GM04504 (cell line): ENCODE measurements around the gene SREBF1.

ENCODE experiments used
- DNase-seq: peaks from one replicate; pipeline ENCODE4 v3.0.0-alpha.2; 2012; ENCODE audit warnings: low read depth

Gene SREBF1

GRCh38 chr17:17794382-17794781 lies 42.4 kb downstream of the SREBF1 start:
- DNase-seq, result no peak

GRCh38 chr17:17793378-17794214 lies 43.2 kb downstream of the SREBF1 start:
- no peak for DNase-seq

DNA sequence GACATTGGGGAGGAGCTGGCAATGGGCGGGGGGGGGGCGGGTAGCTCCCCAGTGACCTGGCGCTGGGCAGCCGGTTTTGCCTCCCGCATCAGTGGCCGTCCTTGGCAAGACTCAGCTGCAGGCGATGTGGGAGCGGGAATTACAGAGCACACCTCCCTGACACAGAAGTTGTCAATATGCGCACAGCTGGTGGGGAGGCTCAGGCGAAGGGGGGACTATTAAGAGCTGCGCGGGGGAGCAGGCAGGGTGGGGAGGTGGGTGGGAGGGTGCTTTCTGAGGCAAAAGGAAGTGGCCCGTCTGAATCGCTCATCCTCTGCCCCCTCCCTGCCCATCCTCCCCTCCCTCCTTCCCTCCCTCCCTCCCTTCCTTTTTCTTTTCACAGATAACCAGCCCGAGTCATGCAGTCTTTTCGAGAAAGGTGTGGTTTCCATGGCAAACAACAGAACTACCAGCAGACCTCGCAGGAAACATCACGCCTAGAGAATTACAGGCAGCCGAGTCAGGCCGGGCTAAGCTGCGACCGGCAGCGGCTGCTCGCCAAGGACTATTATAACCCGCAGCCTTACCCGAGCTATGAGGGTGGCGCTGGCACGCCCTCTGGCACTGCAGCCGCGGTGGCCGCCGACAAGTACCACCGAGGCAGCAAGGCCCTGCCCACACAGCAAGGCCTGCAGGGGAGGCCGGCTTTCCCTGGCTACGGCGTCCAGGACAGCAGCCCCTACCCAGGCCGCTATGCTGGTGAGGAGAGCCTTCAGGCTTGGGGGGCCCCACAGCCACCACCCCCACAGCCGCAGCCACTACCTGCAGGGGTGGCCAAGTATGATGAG lies 44.0 kb downstream of the SREBF1 start:
- no peak for DNase-seq

GRCh38 chr17:17792037-17792550 lies 44.7 kb downstream of the SREBF1 start:
- no peak for DNase-seq

DNA sequence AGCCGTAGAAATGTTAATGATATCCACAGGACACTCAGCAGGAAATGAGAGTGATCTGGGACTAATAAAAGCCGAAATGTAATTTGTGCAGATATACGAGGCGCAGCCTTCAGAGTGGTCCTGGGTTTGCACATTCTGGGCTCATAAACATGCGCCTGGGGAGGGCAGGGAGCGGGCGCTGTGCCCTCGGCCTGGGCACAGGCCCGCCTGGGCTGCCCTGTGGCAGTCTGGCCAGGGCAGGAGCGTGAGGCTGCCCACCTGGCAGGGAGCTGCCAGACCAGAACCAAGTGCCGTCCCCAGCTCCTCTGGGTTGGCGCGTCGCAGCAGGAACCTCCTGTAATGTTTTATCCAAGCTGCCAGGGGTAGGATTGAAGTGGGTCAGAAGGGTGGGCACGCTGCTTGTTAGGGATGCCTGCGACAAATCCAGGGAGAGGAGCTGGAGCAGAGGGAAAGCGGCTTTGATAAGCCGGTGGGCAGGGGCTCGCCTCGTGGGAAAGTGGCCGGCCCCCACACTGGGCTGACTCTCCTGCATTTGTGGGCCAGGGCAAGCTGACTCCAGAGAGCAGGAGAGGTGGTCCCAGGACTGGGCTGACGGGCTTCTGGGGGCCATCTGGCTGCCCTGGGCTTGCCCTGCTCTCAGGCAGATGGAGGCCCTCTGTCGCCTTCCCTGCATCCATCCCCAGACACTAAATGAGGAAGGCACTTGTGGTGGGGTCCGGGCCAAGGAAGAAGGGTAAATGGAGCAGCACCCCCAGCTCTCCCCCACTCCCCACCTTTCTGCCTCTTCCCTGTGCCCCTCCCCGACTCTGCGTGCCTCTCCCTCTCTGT lies 45.9 kb downstream of the SREBF1 start:
- DNase-seq, result no peak

GRCh38 chr17:17789828-17790636 lies 46.8 kb downstream of the SREBF1 start:
- no peak for DNase-seq

DNA sequence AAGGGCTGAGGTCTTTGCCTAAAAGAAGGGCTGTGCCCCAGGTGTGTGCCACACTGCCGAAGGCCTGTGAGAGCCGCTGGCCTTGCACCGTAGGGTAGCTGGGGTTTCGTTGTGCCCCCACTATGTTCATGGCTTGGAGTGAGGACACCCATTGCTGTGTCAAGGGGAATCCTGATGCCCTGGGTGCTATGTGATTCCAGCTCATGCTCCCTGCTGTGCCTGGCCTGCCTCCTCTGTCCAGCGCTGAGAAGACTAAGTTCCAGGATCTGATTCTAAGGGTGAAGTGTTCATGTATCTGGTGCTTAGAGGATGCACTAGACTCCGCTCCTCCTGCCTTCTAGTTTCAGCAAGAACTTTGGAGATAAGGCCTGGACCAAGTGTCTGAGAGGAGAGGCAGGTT lies 47.4 kb downstream of the SREBF1 start:
- no peak for DNase-seq

DNA sequence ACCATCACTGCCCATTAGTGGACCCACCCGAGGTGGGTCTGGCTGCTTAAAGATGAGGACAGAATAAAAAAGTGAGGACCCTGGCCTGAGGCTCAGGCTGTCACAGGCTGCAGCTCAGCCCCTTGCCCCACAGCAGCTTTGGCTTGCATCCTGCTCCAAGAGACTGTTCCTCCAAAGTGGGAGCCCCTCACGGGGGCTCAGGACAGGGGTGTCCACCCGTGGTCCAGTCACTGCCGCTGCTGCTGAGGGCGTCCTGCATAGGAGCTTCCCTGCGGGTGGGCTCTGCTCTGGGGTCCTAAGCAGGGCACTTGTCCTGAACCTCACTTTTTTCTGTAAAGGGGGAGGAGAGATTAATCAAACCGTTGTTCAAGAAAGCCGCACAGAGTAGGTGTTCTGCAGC lies 47.8 kb downstream of the SREBF1 start:
- DNase-seq, result no peak

DNA sequence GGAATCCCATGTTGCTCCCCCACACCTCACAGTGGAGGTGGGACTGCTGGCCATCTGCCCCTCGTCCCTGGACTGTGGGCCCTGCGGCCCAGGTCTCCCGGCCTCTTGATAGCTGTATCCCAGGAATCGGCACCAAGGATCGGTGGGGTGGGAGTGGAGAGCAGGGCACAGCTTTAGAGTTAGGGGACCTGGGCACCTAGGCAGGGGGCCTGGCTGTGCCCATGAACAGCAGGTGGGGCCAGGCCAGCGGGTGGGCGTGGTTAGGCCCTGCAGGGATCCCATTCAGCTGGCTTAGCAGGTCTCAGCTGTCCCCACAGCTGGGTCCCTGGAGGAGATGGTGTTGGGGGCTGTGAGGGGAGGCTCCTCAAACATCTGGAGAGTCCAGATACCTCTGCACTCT lies 49.2 kb downstream of the SREBF1 start:
- no peak for DNase-seq

DNA sequence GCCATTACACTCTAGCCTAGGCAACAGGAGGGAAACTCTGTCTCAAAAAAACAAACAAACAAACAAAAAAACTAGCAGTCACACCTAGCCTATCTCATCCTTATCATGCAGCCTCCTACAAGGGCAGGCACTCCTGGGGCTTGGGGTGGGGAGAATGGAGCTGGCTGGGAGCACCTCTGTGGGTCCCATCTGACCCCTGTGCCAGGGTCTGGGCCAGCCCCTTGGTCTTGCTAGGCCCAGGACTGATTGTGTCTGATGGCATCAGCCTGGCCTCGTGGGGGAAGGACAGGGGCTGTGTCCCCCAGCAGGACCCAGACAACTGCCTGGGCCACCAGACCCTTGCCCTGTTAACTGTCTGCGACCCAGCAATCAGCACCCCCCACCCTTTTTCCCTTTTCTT lies 49.8 kb downstream of the SREBF1 start:
- DNase-seq, result no peak

GRCh38 chr17:17785407-17785806 lies 51.4 kb downstream of the SREBF1 start:
- DNase-seq, result no peak

- no peak for DNase-seq
Measured at GRCh38 chr17:17784657-17785267, 52.0 kb downstream of the SREBF1 start.

- DNase-seq, result no peak
Measured at GRCh38 chr17:17783825-17784656, 52.7 kb downstream of the SREBF1 start.

DNA sequence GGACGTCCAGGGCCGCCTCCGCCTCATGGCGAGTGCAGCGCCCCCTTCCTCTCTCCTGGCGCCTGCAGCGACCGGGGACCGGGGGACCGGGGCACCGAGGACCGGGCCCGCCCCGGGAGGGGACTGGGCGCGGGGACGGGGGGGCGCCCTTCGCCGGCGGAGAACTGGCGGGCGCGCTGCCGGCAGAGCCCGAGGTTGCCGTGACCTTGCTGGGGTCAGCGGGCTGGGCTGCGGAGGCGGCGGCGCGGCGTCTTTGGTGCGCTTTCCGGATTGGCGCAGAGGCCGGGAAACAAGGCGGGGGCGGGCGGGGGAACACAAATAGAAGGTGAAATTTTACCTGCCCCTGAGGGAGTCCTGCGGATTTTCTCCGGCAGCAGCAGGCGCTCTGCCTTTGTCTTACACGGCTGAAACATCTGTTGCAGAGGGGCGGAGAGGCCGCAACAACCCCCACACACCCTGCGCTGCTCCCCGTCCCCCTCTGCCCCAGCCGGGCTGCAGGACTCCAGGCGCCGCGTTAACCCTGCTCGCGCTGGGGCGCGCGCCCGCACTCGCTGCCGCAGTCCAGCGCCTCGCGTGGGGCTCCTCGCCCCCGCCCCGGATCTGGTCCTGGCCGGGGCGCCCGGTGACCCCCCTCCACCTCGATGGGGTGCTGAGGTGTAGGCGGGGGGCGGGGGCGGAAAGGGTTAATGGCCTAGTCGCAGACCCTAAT lies 53.5 kb downstream of the SREBF1 start:
- no peak for DNase-seq

- DNase-seq, result no peak
Measured at GRCh38 chr17:17782523-17783115, 54.2 kb downstream of the SREBF1 start.

- DNase-seq, result no peak
Measured at GRCh38 chr17:17781591-17782496, 54.9 kb downstream of the SREBF1 start.

- DNase-seq, result no peak
Measured at GRCh38 chr17:17780922-17781590, 55.7 kb downstream of the SREBF1 start.
